Cardiac muscle cell (in vitro differentiated cells and primary cell): ENCODE measurements around the gene GTF2IRD2. TPM values are rescaled to one million over a fixed set of nuclear protein-coding genes. Genes with fewer than 3 reads are reported as not detected.
"Not testable (repeated sequence)": the region's sequence is repeated elsewhere in the genome, so short reads cannot be mapped to it uniquely, and the experiment has no call there.

Experiments used
- DNase-seq, 2 donors: peaks; one replicate each; pipeline versions ENCODE4 v3.0.0 to v3.0.0-alpha.2; 2010 to 2017; ENCODE audit warnings: low read depth in 1 of 2, low spot score in 1 of 2
- H3K27ac ChIP-seq: fragments of 200-600 bp; sonication (generic); 2 replicates; pipeline ENCODE4 v1.5.1; 2016
- H3K27me3 ChIP-seq: fragments of 200-600 bp; sonication (generic); 2 replicates; pipeline ENCODE4 v1.6.0; 2016; ENCODE audit warnings: control low read depth
- H3K36me3 ChIP-seq: fragments of 200-600 bp; sonication (generic); 2 replicates; pipeline ENCODE4 v1.5.1; 2016; ENCODE audit warnings: control low read depth
- H3K4me1 ChIP-seq: fragments of 200-600 bp; sonication (generic); 2 replicates; pipeline ENCODE4 v1.8.1; 2017; ENCODE audit warnings: low read depth, mild to moderate bottlenecking, mixed run types
- H3K4me3 ChIP-seq: fragments of 200-600 bp; sonication (generic); 2 replicates; pipeline ENCODE4 v1.5.1; 2016; ENCODE audit warnings: mild to moderate bottlenecking
- H3K9me3 ChIP-seq: fragments of 200-600 bp; sonication (generic); 2 replicates; pipeline ENCODE4 v1.5.1; 2017; ENCODE audit warnings: low read depth, mild to moderate bottlenecking, control low read depth
- polyA plus RNA-seq: library from polyadenylated mRNA; unstranded; fragments of >200 nt; fragmentation: Nextera tagmentation; extraction: Ambion mirVana; gene quantifications from 2 replicates; pipeline ENCODE4 v1.2.1, GENCODE V29; 2016
- total RNA-seq: library from RNA; depleted of rRNA; stranded (reverse); fragments of >200 nt; gene quantifications from 2 replicates; pipeline ENCODE4 v1.2.3, GENCODE V29; 2016

GTF2IRD2 gene
- total RNA-seq, result 7.6 and 12.3 TPM in 2 replicates
- 14.9 and 24.3 TPM in 2 replicates for polyA plus RNA-seq

GRCh38 chr7:74850833-74851721, at the start of gene GTF2IRD2:
Gene GTF2IRD2 (minus strand): TSS chr7:74851605. CDS start chr7:74836378, 15,227 bp downstream.
- not testable (repeated sequence) for H3K4me3 ChIP-seq, H3K4me1 ChIP-seq, DNase-seq, H3K27ac ChIP-seq, H3K27me3 ChIP-seq, H3K36me3 ChIP-seq, H3K9me3 ChIP-seq

- peak overlapping the region; percentile 44 for H3K4me3 ChIP-seq
- peak overlapping the region; percentile 79 for H3K27ac ChIP-seq
- H3K9me3 ChIP-seq, H3K36me3 ChIP-seq, H3K4me1 ChIP-seq, H3K27me3 ChIP-seq: not testable (repeated sequence)
- DNase-seq, result peak; percentile 59 to 61
Observed at GRCh38 chr7:74890158-74891123, 39.0 kb upstream of the GTF2IRD2 start.

GRCh38 chr7:74889518-74890129, 38.2 kb upstream of the GTF2IRD2 start:
- not testable (repeated sequence) for H3K9me3 ChIP-seq, DNase-seq, H3K36me3 ChIP-seq, H3K27me3 ChIP-seq, H3K4me3 ChIP-seq, H3K27ac ChIP-seq, H3K4me1 ChIP-seq

GRCh38 chr7:74885295-74885694, 33.9 kb upstream of the GTF2IRD2 start:
- H3K4me3 ChIP-seq, DNase-seq, H3K9me3 ChIP-seq, H3K27me3 ChIP-seq, H3K36me3 ChIP-seq, H3K27ac ChIP-seq, H3K4me1 ChIP-seq: not testable (repeated sequence)

- H3K4me3 ChIP-seq, H3K27ac ChIP-seq, H3K36me3 ChIP-seq, H3K27me3 ChIP-seq, H3K9me3 ChIP-seq, DNase-seq, H3K4me1 ChIP-seq: not testable (repeated sequence)
Observed at GRCh38 chr7:74882110-74882509, 30.7 kb upstream of the GTF2IRD2 start.

- H3K4me3 ChIP-seq, H3K4me1 ChIP-seq, H3K27me3 ChIP-seq, H3K9me3 ChIP-seq, H3K36me3 ChIP-seq, H3K27ac ChIP-seq: not testable (repeated sequence)
- DNase-seq, result peak in 1 of 2 donors; percentile 34
Observed at GRCh38 chr7:74874748-74875512, 23.5 kb upstream of the GTF2IRD2 start.

- H3K4me3 ChIP-seq, H3K36me3 ChIP-seq, H3K27ac ChIP-seq, H3K27me3 ChIP-seq, H3K9me3 ChIP-seq, DNase-seq, H3K4me1 ChIP-seq: not testable (repeated sequence)
Observed at GRCh38 chr7:74874104-74874747, 22.8 kb upstream of the GTF2IRD2 start.

- not testable (repeated sequence) for H3K27ac ChIP-seq, H3K9me3 ChIP-seq, H3K4me3 ChIP-seq, H3K27me3 ChIP-seq, H3K36me3 ChIP-seq, H3K4me1 ChIP-seq, DNase-seq
Observed at GRCh38 chr7:74872542-74872941, 21.1 kb upstream of the GTF2IRD2 start.

- H3K27ac ChIP-seq, H3K27me3 ChIP-seq, H3K4me3 ChIP-seq, H3K36me3 ChIP-seq, H3K4me1 ChIP-seq, H3K9me3 ChIP-seq, DNase-seq: not testable (repeated sequence)
Observed at GRCh38 chr7:74865777-74866176, 14.4 kb upstream of the GTF2IRD2 start.

GRCh38 chr7:74849853-74850252, 1.6 kb downstream of the GTF2IRD2 start:
- not testable (repeated sequence) for H3K4me3 ChIP-seq, H3K27ac ChIP-seq, DNase-seq, H3K9me3 ChIP-seq, H3K36me3 ChIP-seq, H3K4me1 ChIP-seq, H3K27me3 ChIP-seq

GRCh38 chr7:74830411-74830810, 21.0 kb downstream of the GTF2IRD2 start:
- H3K4me3 ChIP-seq, H3K27me3 ChIP-seq, H3K4me1 ChIP-seq, H3K36me3 ChIP-seq, DNase-seq, H3K27ac ChIP-seq, H3K9me3 ChIP-seq: not testable (repeated sequence)

- not testable (repeated sequence) for H3K27me3 ChIP-seq, H3K27ac ChIP-seq, H3K4me3 ChIP-seq, H3K9me3 ChIP-seq, H3K4me1 ChIP-seq, DNase-seq, H3K36me3 ChIP-seq
Observed at GRCh38 chr7:74829959-74830358, 21.4 kb downstream of the GTF2IRD2 start.
